DMS53 treated with DMSO at 0.1 percent for 48 hours (cell line): ENCODE measurements around the gene OVAAL.

Experiments used
- DNase-seq: peaks from one replicate; lab custom pipeline; 2025; ENCODE audit not compliant: unreplicated experiment; lab: John Stamatoyannopoulos, UW

The OVAAL gene

DNA sequence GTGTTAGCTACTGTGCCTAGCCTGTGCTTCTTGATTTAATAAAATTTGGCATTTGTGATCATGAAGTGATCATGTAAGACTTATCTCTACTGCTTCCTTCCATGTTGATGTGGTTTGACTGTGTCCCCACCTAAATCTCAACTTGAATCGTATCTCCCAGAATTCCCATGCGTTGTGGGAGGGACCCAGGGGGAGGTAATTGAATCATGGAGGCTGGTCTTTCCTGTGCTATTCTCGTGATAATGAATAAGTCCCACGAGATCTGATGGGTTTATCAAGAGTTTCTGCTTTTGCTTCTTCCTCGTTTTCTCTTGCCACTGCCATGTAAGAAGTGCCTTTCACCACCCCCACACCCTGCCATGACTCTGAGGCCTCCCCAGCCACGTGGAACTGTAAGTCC lies at the start of gene OVAAL:
TSS of gene OVAAL (plus strand) at position 301 of the 400 bp plus-strand sequence.
- no peak for DNase-seq

DNA sequence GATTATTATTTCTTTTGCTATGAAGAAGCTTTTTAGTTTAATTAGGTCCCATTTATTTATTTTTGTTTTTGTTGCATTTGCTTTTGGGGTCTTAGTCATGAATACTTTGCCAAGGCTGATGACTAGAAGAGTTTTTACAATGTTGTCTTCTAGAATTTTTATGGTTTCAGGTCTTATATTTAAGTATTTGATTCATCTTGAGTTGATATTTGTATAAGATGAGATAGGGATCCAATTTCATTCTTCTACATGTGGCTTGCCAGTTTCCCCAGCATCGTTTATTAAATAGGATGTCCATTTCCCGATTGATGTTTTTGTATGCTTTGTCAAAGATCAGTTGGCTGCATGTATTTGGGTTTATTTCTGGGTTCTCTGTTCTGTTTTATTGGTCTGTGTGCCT lies 47.9 kb upstream of the OVAAL start:
- DNase-seq = no peak

DNA sequence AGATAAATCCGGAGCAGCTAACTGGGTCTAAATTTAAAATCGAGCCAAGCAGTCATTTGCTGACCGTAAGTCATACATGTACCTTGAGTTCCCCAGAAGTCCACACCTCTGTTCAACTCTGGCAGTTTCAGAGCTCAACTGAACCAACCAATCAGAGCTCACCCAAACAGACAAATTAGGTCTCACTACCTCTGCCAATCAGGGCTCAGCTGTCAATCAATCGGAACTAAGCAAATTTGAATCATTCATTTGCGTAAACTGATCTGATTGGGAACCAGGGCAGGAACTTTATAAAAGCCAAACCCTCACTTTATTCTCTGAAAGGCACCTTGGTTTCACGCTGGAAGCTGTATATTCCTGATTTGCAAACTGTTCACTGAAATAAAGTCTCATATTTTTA lies 45.2 kb upstream of the OVAAL start:
- no peak for DNase-seq

DNA sequence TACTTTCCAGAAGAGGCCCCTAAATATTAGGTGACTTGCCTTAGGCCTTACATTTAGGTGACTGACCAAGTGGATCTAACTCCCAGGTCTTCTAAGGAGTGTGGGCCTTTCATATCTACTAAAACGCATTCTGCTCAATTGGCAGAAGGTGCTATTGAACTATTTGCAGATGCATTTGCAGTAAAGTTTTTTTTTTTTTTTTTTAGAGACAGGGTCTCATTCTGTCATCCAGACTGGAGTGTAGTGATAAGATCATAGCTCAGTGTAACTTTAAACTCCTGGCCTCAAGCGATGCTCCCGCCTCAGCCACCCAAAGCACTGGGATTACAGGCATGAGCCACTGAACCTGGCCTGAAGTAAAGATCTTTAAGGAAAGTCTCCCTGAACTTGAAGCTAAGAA lies 43.4 kb upstream of the OVAAL start:
- no peak for DNase-seq

DNA sequence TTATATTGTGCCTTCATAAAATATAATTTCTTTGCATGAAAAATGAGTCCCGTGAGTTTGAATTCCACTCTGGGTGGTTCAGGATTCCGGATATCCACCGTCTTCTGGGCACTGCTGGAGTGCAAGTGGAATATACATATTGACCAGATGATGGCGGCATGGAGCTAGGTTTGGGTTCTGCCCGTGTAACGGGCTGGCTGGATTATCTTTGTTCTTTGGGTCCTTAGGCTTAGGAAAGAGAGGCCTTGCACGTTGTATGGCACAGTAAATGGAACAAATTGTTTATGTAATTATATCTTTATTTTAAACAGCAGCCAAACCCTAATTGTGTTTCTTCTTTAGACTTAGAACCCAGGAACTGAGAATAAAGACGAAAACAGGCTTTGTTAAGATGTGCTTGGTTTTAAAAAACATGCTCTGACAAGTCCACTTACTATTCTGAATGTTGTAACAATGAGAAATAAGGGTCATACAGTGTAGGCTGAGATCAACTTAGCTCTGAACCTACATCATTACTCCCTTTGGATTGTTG lies 42.8 kb upstream of the OVAAL start:
- peak; percentile 67 for DNase-seq

DNA sequence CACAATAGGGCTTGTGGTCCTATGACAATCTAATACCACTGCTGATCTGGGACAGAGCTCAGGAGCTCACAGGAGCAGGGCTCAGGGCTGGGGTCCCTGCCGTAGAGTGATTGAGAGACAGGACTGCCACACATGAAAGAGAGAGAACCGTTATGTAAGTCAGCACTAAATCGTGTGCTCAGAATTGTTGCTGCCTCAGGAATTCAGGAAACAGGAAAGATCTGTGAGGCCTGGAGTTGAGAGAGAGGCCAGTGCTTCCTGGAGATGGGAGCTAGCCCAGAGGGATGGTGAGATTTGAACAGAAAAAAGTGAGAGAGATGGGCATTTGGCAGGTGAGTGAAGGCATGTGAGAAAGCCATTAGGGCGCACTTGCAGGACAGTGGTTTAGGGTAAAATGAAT lies 38.9 kb upstream of the OVAAL start:
- no peak for DNase-seq

DNA sequence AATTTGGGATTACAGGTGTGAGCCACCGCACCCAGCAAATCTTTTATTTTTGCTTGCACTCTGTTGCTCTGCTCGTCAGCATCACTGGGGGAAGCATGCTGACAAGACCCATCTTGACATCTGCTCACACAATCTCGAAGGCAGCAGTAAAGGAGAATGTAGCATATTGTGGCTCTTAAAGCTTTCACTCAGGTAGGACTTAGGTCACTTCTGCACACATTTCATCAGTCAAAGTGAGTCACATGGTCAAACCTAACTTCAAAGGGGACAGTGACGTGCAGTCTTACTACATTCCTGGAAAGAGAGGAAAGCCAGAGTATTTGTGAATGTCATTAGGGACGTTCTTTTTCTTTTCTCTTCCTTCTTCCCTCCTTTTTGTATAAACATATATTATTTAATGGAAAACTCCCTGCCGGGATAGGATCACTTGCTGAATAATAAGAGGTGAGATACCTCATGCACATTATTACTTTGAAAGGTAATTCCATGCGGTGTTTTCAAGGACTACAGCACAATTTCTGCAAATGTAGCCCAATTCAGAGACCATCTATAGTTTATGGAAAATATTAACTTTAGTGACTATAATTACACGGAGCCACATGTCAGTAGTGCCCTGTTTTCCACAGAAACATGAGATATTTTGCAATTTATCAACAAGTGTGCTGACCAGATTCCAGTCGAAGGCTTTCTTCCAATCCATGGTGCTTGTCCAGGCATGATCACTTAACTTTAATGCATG lies 37.1 kb upstream of the OVAAL start:
- no peak for DNase-seq

DNA sequence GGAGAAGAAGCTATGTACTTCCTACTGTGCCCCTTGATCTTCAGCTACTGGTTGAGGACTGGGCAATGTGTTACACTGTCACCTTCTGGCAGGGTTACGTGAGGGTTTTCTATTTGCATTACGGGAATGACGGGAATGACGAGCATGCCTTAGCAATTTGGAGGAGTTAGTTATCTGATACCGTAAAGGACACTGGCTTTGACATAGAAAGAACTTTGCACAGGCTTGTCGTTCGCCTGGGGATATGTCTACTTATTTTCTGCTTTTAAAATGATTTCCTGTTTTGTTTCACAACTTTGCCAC lies 36.6 kb upstream of the OVAAL start:
- DNase-seq = no peak

DNA sequence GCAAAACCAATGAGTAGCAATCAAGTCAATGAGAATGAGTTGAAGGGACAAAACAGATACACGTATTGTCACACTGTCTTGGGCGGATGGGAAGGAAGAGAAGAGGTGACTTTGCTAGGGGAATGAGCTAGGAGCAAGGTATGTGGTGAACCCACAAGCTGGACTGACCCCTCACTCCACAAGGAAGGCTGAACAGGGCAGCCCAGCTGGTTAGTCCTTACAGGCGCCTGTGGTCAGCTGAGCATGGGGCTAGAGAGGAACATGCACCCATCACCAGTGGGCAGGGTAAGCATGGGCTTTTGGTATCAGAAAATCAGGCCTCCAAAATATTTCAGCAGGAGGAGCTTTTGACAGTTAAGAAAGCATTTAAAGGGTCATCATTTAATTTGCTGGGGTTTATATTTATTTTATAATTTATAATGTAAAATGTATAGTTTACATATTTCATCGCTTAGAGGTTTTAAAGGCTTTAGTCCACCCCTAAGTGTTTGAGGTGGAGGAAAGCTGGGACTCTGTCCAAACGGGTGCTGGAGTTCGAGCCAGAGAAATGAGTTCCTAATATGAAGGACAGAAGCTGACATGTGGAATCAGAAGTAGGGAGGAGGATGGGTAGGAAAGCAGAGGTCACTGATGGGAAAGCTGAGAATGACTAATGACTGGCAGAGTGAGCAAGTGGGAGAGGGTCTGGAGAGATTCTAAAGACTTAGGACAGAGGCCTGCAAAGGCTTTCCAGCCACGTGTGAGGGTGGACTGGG lies 34.4 kb upstream of the OVAAL start:
- DNase-seq = no peak

DNA sequence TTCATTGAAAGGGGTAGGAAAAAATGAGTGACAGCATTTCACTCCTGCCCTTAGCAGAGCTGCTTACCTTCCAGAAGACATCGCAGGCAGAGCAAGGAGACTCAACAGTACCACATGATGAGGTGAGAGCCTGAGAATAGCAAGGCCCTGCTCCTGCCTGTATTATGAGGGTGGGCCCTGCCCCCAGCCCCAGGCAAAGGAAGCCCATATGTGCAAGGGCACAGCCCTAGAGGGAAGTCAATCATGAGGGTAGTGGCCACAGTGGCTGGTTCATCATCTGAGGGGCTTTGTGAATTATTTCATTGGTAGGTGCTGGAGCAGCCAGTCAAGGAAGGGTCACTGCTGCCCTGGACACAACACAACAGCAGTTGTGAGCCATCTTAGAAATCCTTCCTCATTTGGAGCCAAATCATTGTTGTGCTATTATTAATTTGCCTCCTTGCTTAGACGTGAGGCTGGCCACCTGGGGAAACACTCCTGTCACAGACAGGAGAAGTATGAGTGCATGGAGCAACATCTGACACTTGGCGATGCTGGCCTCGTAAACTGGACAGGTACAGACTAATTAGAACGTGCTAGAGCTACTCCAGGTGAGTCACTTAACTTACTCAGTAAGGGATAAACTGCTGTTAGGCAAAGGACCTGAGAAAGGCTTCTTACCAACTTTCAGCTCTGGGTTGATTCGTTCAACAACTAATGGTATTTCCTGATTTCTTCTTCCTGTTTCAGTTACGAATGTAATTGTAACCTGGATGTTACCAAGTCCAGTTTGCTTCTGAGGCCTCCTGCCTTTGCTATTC lies 33.6 kb upstream of the OVAAL start:
- no peak for DNase-seq

DNA sequence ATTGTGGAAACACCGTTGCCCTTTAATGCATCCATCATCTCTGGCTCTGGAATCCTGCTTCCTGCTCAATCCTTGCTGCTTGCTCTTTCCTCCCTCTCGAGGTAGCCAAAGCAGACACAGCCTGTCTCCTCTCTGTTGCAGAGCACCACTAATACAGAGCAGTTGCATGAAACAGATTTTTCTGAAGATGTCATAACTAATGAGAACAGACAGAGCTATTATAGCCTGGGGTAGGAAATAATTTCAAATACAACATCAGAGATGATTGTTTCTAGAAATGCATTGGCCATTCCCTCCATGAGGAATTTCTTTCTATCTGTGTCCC lies 33.1 kb upstream of the OVAAL start:
- DNase-seq = no peak

DNA sequence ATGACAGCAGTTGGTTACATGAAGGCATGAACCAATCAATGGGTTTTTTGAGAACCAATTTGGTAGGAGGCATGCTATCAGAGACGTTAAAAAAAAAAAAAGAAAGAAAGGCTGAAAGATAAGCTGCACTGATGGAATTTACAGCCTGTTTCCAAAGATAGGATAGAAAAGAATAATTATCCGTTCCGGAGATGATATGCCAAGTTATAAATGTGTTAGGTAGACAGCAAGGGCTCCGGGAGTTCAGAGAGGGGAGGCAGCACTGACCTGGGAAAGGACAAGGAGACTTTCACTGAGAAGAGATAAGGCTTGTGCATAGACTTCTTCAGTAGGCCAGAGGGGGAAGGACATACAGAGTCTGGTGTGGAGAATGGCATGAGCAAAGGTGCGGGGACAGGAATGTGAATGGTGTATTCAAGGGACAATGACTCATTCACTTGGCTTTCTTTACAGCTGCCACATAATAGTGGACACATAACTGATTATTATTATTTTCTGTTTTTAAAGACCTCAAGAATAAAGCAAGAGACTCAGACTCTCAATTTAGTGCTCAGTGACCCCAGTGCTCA lies 31.6 kb upstream of the OVAAL start:
- no peak for DNase-seq

DNA sequence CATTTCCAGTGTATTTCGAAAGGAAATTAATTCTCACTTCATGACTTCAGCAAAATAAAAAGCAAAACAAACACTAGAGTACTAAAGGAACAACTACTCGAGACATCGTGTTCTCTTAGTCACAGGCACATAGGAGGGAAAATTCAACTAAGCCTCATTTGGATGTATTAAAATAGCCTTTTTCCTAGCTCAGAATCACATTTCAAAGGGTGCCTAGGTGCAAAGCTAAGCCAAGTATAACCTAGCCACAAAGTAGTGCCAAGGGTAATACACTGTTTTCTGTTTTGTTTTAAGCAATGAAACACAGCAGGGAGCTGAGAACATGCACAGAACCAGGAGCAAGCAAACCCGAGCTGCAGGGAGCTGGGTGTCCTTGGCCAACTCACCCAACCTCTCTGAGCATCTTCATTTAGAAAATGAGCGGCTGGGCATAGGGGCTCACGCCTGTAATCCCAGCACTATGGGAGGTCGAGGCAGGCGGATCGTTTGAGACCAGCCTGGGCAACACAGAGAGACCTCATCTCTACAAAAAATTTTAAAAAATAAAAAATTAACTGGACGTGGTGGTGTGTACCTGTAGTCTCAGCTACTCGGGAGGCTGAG lies 29.8 kb upstream of the OVAAL start:
- DNase-seq = no peak

DNA sequence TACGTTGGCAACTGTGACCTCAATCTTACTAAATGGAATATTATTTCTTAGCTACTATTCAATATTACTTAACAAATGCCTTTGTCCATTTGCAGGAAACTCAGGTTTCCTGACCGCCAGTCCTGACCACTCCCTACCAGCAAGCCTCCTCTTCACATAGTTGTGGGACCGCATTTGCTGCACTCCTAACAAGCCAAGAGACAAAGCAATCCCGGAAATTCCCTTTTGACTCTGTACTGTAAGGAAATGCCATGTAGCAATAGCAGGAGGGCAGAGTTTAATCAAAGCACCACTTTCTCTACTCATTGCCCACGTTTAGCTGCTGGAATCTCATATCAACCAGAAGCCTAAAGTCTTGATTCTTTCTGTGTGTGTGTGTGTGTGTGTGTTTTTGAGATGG lies 28.3 kb upstream of the OVAAL start:
- peak; percentile 6 for DNase-seq

DNA sequence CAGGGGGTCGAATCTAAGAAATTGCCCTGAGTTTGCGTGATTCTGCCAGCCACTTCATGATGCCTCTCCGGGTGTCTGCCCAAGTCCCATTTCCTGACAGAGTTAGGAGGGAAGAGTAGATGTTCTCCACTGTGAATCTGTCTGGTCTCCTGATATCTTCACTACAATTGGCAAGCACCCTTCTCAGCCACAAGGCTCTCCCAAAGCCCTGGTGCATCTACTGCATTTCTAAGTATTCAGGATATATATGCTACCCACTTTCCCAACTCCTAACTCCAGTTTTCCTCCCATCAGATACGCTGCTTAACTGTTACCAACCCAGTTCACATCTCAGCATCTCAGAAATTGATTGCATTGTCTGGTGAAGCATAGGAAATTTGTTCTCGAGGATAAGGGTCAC lies 25.9 kb upstream of the OVAAL start:
- no peak for DNase-seq

DNA sequence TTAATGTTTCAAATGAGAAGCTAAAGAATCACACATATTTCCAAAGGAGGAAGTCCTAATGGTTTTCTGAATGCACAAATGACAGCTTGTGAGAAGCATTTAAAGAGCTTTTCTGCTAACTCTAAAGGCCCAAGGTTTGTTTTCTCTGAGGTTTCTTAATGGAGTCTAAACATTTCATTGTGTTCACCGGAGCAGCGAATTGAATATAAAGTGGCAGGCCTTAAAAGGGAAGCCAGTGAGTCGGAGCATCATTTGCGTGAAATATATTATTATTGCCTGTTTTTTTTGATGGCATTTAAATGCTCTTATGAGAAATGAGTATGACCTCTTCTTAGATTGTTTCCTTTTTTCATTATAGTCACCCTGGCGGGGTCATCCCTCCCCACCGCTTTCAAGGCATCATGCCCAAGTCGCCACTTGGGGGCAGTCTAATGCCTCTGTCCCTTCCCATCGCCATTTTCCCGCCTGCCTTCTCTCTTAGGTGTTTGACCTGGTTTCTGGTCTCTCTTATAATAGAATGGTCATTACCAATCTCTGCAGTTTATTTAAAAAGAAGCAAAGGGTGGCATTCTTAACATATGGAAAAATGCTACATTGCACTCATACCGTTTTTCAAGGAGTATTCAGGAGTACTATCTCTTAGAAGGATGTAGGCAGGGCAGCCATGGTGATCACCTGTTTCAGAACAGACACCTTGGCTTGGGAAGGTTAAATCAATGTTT lies 25.3 kb upstream of the OVAAL start:
- DNase-seq = peak; percentile 64

DNA sequence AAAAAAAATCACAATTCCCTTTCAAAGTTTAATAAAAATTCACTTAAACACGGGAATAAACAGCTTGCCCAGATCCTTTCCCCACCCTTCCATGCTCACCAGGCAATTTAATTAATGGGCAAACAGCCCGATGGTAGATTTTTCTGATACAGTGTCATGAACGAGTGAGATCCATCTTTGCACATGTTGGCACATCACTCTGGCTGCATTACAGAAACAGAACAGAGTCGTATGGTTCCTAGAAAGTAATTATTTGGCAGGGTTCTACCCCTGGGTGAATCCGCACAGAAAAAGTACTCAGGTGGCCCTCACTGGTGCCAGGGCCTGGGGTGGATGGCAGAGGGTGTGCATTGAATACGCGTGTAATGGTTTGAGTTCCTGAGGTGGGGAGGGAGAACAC lies 24.6 kb upstream of the OVAAL start:
- no peak for DNase-seq

DNA sequence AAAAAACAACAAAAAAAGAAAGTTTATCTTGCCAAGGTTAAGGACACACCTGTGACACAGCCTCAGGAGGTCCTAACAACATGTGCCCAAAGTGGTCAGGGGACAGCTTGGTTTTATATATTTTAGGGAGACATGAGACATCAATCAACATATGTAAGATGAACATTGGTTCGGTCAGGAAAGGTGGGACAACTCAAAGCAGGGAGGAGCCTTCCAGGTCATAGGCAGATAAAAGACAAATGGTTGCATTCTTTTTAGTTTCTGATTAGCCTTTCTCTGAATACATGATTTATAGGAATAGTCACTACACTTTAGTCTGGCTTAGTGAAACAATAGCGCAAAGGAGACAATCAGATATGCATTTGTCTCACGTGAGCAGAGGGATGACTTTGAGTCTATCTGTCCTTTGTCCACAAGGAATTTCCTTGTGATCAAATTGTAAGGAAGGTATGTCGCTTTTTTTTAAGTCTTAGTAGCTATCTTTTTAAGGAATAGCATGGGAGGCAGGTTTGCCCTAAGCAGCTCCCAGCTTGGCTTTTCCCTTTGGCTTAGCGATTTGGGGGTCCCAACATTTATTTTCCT lies 23.3 kb upstream of the OVAAL start:
- DNase-seq = no peak

DNA sequence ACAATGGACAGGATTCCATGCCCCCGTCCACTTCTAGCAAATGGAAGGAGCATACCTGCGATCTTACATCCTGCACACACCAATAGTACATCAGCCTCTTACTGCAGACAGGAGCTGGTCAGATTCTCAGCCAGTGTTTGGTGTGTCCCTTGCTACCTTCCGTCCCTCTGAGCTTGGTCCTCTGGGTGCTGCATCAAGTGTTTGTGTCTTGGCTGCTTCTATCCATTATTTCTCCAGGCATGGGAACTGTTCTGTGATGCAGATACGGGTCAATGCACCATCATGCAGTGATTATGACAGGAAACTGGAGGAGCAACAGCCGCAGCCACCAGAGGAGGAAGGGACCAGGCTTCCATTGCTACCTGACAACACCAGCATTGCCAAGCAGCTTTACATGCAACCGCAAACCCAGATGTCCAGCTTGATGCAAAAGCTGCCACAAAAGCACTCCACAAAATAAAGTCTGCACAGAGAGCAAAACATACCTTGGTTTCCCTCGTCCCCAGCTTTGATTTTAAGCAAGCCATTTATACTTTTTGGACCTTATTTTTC lies 21.9 kb upstream of the OVAAL start:
- no peak for DNase-seq

DNA sequence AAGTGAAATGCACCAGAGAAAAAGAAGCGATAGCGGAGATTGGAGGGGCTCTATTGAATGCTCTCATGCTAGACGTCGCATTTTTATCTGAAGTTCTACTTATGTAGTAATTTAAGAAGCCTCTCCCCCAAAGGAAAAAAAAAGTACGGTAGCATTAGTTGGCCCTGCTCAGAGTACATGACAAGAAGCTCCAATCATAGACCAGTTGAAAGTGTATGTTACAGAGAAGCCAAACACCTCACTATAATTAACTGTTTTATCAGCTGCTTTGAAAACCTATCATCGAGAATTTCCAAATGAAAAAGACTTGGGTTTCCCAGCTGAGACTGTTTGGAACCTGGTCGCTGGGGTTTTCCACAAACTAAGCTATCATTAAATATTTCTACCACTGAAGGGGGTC lies 19.6 kb upstream of the OVAAL start:
- DNase-seq = no peak
